CD4-positive, CD25-positive, alpha-beta regulatory T cell (primary cell): ENCODE measurements around the gene RPTOR. TPM values are rescaled to one million over a fixed set of nuclear protein-coding genes. Genes with fewer than 3 reads are reported as not detected.

Experiments used
- ATAC-seq, 2 donors: fragments of 150-1000 bp; cut with Tn5 transposase; one replicate each; pipeline ENCODE4 v1.10.0; 2021; ENCODE audit warnings: low read depth in 2 of 2, moderate number of reproducible peaks in 2 of 2, moderate library complexity in 1 of 2
- DNase-seq, 3 donors: peaks; one replicate each; pipeline versions ENCODE4 v3.0.0 to v3.0.0-alpha.2; 2012 to 2022; ENCODE audit warnings: mixed read lengths in 1 of 3
- H3K27ac ChIP-seq: one replicate; pipeline ENCODE4 v1.7.0; 2013; ENCODE audit warnings: mild to moderate bottlenecking, low read length; ENCODE audit not compliant: insufficient read depth, poor library complexity, severe bottlenecking
- H3K27me3 ChIP-seq: one replicate; pipeline ENCODE4 v1.7.0; 2013; ENCODE audit warnings: low read length; ENCODE audit not compliant: control insufficient read depth, insufficient read depth
- H3K36me3 ChIP-seq: one replicate; pipeline ENCODE4 v1.7.0; 2013; ENCODE audit warnings: mild to moderate bottlenecking, low read length, moderate library complexity; ENCODE audit not compliant: control insufficient read depth, insufficient read depth
- H3K4me1 ChIP-seq: 2 replicates; pipeline ENCODE4 v1.7.0; 2013; ENCODE audit warnings: mild to moderate bottlenecking, low read length; ENCODE audit not compliant: insufficient read depth, control insufficient read depth, poor library complexity, severe bottlenecking
- H3K4me3 ChIP-seq: one replicate; pipeline ENCODE4 v1.7.0; 2013; ENCODE audit warnings: low read depth, mild to moderate bottlenecking, low read length, moderate library complexity
- H3K9me3 ChIP-seq, 2 experiments: 1 replicate in 1 of 2; 2 replicates in 1 of 2; pipeline ENCODE4 v1.7.0; 2013; ENCODE audit warnings: low read length in 2 of 2, mild to moderate bottlenecking in 1 of 2, moderate library complexity in 1 of 2; ENCODE audit not compliant: control insufficient read depth in 2 of 2
- H3K27ac Mint-ChIP-seq, 3 donors: one replicate each; pipeline ENCODE4 v1.8.0; 2020 to 2022; ENCODE audit warnings: mild to moderate bottlenecking in 3 of 3, mixed read lengths in 3 of 3, moderate library complexity in 2 of 3
- H3K27me3 Mint-ChIP-seq: one replicate; pipeline ENCODE4 v1.8.0; 2022; ENCODE audit warnings: mild to moderate bottlenecking, mixed read lengths
- H3K36me3 Mint-ChIP-seq: one replicate; pipeline ENCODE4 v1.8.0; 2020; ENCODE audit warnings: mixed read lengths
- H3K4me1 Mint-ChIP-seq, 4 donors: one replicate each; pipeline ENCODE4 v1.8.0; 2020 to 2022; ENCODE audit warnings: mixed read lengths in 4 of 4, mild to moderate bottlenecking in 1 of 4
- H3K4me3 Mint-ChIP-seq, 4 donors: one replicate each; pipeline ENCODE4 v1.8.0; 2020 to 2022; ENCODE audit warnings: mild to moderate bottlenecking in 4 of 4, mixed read lengths in 4 of 4, moderate library complexity in 3 of 4
- H3K9me3 Mint-ChIP-seq, 7 donors: one replicate each; pipeline ENCODE4 v1.8.0; 2020 to 2022; ENCODE audit warnings: mixed read lengths in 7 of 7, mild to moderate bottlenecking in 3 of 7, moderate library complexity in 2 of 7
- polyA plus RNA-seq, 4 donors: library from polyadenylated mRNA; unstranded; fragments of 300-500 nt; fragmentation: Illumina TruSeq; gene quantifications; one replicate each; pipeline ENCODE4 v1.2.3, GENCODE V29; 2021
- total RNA-seq: library from RNA; stranded (reverse); gene quantifications from one replicate; pipeline ENCODE4 v1.2.3, GENCODE V29; 2022

Gene RPTOR
- total and polyA plus RNA-seq, 5 donors from 2014 or later: 4.7 to 70.1 (median 8.2) TPM

GRCh38 chr17:80816241-80817103 lies 271.8 kb downstream of the RPTOR start:
- Mint-ChIP-seq H3K27ac (peak overlapping the region in 1 of 3 donors; percentile 18), H3K4me3 (no peak overlapping the region), H3K9me3 (peaks cover 0 to 1% (median 0%) of the 10 kb centered on the region in 7 donors), H3K36me3 (peaks cover 24% of the 10 kb centered on the region), H3K4me1 (peaks cover 13 to 43% (median 22%) of the 10 kb centered on the region in 4 donors), H3K27me3 (no peaks in the 10 kb centered on the region)
- Histone ChIP-seq H3K4me1 (peaks cover 15% of the 10 kb centered on the region), H3K36me3 (no peaks in the 10 kb centered on the region), H3K9me3 (no peaks in the 10 kb centered on the region), H3K27ac (no peak overlapping the region), H3K4me3 (no peak overlapping the region), H3K27me3 (no peaks in the 10 kb centered on the region)
- ATAC-seq: no peak
- no peak for DNase-seq

- no peak overlapping the region for H3K27ac ChIP-seq
- Mint-ChIP-seq H3K27me3 (no peaks in the 10 kb centered on the region), H3K4me1 (peaks cover 4 to 34% (median 14%) of the 10 kb centered on the region in 4 donors), H3K9me3 (no peaks in the 10 kb centered on the region), H3K4me3 (no peak overlapping the region), H3K27ac (peak overlapping the region in 1 of 3 donors; percentile 25), H3K36me3 (peaks cover 21% of the 10 kb centered on the region)
- H3K4me1 ChIP-seq: peaks cover 6% of the 10 kb centered on the region
- H3K27me3 ChIP-seq: no peaks in the 10 kb centered on the region
- peaks cover 3% of the 10 kb centered on the region for H3K36me3 ChIP-seq
- H3K4me3 ChIP-seq: no peak overlapping the region
- H3K9me3 ChIP-seq: no peaks in the 10 kb centered on the region
- no peak for ATAC-seq
- no peak for DNase-seq
Observed at GRCh38 chr17:80817321-80817845, 272.7 kb downstream of the RPTOR start.

GRCh38 chr17:80817861-80818260 lies 273.2 kb downstream of the RPTOR start:
- DNase-seq: no peak
- H3K36me3 ChIP-seq: peaks cover 5% of the 10 kb centered on the region
- H3K27me3 ChIP-seq: no peaks in the 10 kb centered on the region
- no peak overlapping the region for H3K4me3 ChIP-seq
- peaks cover 0 to 29% (median 10%) of the 10 kb centered on the region in 4 donors for H3K4me1 Mint-ChIP-seq
- H3K9me3 ChIP-seq: no peaks in the 10 kb centered on the region
- no peak overlapping the region for H3K4me3 Mint-ChIP-seq
- H3K9me3 Mint-ChIP-seq: no peaks in the 10 kb centered on the region
- peaks cover 1% of the 10 kb centered on the region for H3K4me1 ChIP-seq
- peak overlapping the region in 2 of 3 donors; percentile 25 to 34 for H3K27ac Mint-ChIP-seq
- H3K27ac ChIP-seq: no peak overlapping the region
- ATAC-seq: no peak
- H3K36me3 Mint-ChIP-seq: peaks cover 22% of the 10 kb centered on the region
- H3K27me3 Mint-ChIP-seq: no peaks in the 10 kb centered on the region

- H3K4me3 Mint-ChIP-seq: no peak overlapping the region
- H3K27ac Mint-ChIP-seq: peak overlapping the region in 2 of 3 donors; percentile 11 to 58
Observed at GRCh38 chr17:80818871-80819270, 274.2 kb downstream of the RPTOR start.

GRCh38 chr17:80819422-80820164 lies 275.0 kb downstream of the RPTOR start:
- H3K4me1 ChIP-seq: no peaks in the 10 kb centered on the region
- Mint-ChIP-seq H3K4me3 (peak overlapping the region in 1 of 4 donors; percentile 17), H3K27ac (peak overlapping the region; percentile 33 to 59 (median 58)), H3K9me3 (no peaks in the 10 kb centered on the region), H3K27me3 (no peaks in the 10 kb centered on the region), H3K4me1 (peaks cover 0 to 24% (median 7%) of the 10 kb centered on the region in 4 donors), H3K36me3 (peaks cover 26% of the 10 kb centered on the region)
- H3K9me3 ChIP-seq: no peaks in the 10 kb centered on the region
- DNase-seq (peak in 1 of 3 donors; percentile 66), ATAC-seq (peak in 1 of 2 donors; percentile 18)
- peaks cover 14% of the 10 kb centered on the region for H3K36me3 ChIP-seq
- no peak overlapping the region for H3K4me3 ChIP-seq
- H3K27ac ChIP-seq: no peak overlapping the region
- no peaks in the 10 kb centered on the region for H3K27me3 ChIP-seq

More at GRCh38 chr17:80818871-80819270, 274.2 kb downstream of the RPTOR start:
- Mint-ChIP-seq H3K4me1 (peaks cover 0 to 24% (median 8%) of the 10 kb centered on the region in 4 donors), H3K36me3 (peaks cover 24% of the 10 kb centered on the region), H3K27me3 (no peaks in the 10 kb centered on the region), H3K9me3 (no peaks in the 10 kb centered on the region)
- Histone ChIP-seq H3K27me3 (no peaks in the 10 kb centered on the region), H3K36me3 (peaks cover 13% of the 10 kb centered on the region), H3K9me3 (no peaks in the 10 kb centered on the region), H3K4me3 (no peak overlapping the region), H3K4me1 (no peaks in the 10 kb centered on the region), H3K27ac (no peak overlapping the region)
- no peak for DNase-seq
- no peak for ATAC-seq

GRCh38 chr17:80820331-80820730 lies 275.7 kb downstream of the RPTOR start:
- Histone ChIP-seq H3K9me3 (no peaks in the 10 kb centered on the region), H3K4me3 (no peak overlapping the region), H3K36me3 (peaks cover 15% of the 10 kb centered on the region), H3K27ac (no peak overlapping the region), H3K27me3 (no peaks in the 10 kb centered on the region), H3K4me1 (no peaks in the 10 kb centered on the region)
- Mint-ChIP-seq H3K4me1 (peaks cover 0 to 23% (median 7%) of the 10 kb centered on the region in 4 donors), H3K27me3 (no peaks in the 10 kb centered on the region), H3K27ac (peak overlapping the region in 1 of 3 donors; percentile 59), H3K4me3 (no peak overlapping the region), H3K36me3 (peaks cover 28% of the 10 kb centered on the region), H3K9me3 (no peaks in the 10 kb centered on the region)
- ATAC-seq (no peak), DNase-seq (no peak)

GRCh38 chr17:80821546-80821945 lies 276.9 kb downstream of the RPTOR start:
- H3K27ac ChIP-seq: no peak overlapping the region
- no peak overlapping the region for H3K27ac Mint-ChIP-seq
- H3K4me1 Mint-ChIP-seq: peaks cover 0 to 20% (median 7%) of the 10 kb centered on the region in 4 donors
- H3K27me3 ChIP-seq: no peaks in the 10 kb centered on the region
- H3K4me1 ChIP-seq: no peaks in the 10 kb centered on the region
- H3K4me3 Mint-ChIP-seq: no peak overlapping the region
- no peaks in the 10 kb centered on the region for H3K9me3 Mint-ChIP-seq
- H3K4me3 ChIP-seq: no peak overlapping the region
- ATAC-seq (no peak), DNase-seq (no peak)
- H3K36me3 ChIP-seq: peaks cover 19% of the 10 kb centered on the region
- H3K9me3 ChIP-seq: no peaks in the 10 kb centered on the region
- peaks cover 28% of the 10 kb centered on the region for H3K36me3 Mint-ChIP-seq
- H3K27me3 Mint-ChIP-seq: no peaks in the 10 kb centered on the region
